Effector CD4-positive, alpha-beta T cell (primary cell): ENCODE measurements around the gene ROBO4.

Experiments used
- DNase-seq: peaks from one replicate; pipeline ENCODE4 v3.0.0-alpha.2; 2020

The ROBO4 gene

DNA sequence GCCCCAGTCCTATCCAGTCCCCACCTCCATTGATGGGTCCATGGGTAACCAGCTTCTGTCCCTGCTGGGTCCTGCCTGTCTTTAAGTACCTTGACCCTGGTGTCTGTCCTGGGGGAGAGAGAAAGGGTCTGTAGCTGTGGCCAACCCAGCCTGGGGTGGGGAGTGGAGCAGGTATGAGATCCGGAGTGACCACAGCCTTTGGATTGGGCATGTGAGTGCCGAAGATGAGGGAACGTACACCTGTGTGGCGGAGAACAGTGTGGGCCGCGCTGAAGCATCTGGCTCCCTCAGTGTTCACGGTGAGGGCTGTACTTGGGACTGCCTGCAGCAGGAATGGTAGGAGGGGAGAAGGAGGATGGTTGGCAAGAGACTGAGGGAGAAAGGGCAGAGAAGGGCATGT lies 27.2 kb downstream of the ROBO4 start:
- no peak for DNase-seq

DNA sequence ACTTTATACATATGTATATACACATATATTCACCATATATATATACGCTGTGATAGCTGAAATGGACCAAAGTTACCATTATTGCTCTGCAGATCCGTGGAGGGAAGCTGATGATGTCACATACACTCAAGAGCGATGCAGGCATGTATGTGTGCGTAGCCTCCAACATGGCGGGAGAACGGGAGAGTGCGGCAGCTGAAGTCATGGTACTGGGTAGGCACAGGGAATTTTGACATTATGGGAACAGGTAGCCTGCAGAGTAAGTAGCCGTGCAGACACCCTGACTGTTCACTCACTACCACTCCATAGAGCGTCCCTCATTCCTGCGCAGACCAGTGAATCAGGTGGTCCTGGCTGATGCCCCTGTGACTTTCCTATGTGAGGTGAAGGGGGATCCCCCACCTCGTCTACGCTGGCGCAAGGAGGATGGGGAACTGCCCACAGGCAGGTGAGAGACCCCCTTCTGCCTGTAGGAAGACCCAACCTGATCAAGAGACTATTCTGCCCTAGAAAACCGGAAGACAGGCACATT lies 27.7 kb downstream of the ROBO4 start:
- no peak for DNase-seq

DNA sequence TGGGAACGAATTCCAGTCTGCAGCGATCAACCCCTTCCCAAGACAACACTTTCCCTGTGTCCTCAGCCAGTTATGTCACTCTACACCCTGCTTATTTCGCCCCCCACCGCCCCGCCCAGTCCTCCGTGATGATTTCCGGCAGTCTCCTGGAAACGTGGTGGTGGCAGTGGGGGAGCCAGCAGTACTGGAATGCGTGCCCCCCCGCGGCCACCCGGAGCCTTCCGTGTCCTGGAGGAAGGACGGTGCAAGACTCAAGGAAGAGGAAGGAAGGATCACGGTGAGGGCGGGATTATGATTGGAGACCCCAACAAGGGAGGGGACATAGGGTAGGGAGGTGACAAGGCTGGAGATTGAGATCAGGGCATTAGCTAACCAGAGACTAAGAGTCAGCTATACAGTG lies 28.3 kb downstream of the ROBO4 start:
- DNase-seq = no peak

DNA sequence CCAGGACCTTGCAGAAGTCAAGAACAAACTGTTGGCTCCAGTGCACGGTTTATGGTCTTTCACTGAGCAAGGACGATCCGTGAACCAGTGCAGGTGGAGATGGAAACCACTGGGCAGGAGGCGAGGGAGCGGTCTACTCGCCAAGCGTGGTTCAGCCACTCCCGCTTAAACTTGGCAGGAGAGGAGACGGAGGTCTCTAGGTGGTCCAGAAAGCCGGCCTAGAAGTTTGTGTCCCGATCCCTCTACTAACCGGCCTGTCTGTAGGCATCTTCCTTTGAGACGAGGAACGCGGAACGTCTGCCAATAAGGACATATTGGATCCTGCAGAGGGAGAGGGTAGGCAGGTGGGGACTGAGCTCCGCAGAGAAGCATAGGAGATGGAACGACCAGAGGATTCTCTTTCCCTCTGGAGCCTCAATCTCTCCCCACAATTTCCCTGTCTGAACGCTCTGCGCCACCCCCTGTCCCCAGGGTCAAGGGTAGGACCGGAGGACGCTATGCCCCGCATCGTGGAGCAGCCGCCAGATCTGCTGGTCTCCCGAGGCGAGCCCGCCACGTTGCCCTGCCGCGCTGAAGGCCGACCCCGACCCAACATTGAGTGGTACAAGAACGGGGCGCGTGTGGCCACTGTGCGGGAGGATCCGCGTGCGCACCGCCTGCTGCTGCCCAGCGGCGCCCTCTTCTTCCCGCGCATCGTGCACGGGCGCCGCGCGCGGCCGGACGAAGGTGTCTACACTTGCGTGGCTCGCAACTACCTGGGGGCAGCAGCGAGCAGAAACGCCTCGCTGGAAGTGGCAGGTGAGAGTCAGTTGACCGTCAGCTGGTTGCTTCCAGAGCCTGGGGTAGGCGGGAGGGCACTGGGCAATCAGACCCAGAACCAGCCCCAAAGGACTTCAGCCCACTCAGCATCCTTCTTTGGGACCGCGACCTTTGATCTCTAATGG lies 29.1 kb downstream of the ROBO4 start:
- DNase-seq = no peak

DNA sequence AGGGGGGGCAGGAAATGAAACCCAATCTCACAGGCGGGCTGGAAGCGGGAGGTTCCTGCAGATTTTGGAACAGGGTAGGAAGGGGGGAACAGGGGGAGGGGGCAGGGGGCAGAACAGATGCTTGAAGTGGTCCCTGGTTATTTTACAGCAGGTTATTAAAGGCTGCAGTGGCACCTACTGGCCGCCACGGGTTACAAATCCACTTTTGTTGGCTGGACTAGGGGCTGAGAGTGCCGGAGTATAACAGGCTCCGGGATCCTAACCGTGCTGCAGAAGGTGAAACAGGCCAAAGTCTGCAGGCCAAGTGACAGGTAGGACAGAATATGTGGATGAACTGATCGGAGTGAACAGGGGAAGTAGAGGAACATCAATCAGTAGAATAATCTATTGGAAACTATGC lies 30.0 kb downstream of the ROBO4 start:
- no peak for DNase-seq

DNA sequence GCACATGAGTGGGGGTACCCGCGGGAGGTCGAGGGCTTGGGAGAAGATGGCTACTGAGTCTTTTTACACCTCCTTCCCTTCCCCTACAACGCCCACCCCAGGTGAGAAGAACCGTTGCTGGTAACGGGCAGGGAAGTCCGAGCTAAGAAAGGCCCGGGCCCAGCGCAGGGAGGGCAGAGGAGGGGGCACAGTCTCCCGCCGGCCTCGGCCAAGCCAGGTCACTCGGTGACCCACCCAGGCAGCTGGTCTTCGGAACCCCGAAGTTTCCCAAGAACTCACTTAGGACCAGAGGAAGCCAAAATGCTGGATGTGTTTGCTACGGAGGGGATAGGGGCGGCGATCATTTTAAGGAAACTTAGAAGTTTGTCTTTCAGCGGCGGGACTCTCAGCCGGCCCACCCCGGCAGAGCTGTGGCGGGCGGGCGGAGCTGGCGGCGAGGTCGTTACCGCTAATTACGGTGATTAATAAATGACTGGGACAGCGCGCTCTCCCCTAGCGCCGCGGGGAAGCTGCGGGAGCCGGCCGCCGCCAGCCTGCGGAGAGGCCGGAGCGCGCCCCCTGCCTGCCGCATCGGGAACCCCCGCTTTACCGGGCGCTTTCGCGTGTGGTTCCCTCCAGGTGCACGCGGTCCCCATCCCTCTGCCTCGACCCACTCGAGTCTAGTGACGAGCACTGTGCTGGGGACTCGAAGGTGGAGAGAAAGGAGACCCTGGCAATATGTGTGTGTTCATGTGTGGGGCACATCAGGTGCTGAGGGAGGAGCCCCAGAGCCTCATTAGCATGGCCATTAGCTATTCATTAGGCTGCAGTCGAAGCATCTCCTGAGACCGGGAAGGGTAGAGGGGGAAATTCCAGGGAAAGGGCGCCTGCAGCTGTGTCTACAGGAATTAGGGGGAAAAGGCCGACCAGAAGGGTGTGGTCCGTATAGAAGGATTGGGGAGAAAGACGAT lies 31.5 kb downstream of the ROBO4 start:
- DNase-seq = peak; percentile 29

DNA sequence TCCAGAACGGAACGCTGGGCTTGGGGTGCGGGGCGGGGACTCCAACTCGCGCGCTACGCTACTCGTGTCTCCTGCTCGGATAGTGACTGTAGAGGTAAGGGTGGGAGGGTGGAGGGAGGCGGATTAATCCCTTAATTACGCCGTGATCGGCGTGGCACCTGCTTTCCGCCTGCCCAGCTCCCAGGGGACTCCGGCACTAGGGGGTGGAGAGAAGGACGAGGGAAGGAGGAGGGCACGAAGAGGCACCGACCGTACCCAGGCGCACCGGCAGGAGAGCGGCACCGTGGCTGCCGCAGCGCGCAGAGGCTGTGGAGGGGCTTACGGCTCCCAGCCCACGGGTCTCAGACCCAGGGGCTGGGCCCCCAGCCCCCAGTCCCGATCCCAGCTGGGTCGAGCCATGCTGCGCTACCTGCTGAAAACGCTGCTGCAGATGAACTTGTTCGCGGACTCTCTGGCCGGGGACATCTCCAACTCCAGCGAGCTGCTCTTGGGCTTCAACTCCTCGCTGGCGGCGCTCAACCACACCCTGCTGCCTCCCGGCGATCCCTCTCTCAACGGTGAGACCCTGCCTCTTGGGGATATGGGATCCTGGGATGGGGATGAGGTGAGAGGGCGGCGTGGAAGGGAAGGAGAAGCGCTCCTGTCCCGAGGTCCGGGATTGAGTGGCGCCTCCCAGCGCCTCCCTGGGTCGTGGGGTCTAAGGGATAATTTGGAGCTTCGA lies 32.3 kb downstream of the ROBO4 start, which contains the start of gene ROBO3:
Gene ROBO3, plus strand, starts transcription at position 252 of the 721 bp plus-strand sequence. Its CDS starts 146 bp downstream, at position 398.
- DNase-seq = no peak

DNA sequence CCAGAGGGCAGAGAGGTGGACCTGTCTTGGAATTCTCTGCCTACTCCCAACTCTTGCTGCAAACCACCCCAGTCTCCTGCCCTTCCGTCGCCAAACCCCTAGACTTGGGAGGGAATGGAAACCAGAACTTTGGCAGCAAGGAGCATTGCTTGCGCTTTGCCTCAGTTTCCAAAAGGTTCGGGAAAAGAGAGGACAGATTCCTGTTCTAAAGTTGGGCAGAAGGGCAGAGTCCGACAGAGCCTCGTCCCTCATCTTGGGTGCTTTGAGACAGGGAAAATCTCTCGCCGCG lies 32.8 kb downstream of the ROBO4 start:
- no peak for DNase-seq

DNA sequence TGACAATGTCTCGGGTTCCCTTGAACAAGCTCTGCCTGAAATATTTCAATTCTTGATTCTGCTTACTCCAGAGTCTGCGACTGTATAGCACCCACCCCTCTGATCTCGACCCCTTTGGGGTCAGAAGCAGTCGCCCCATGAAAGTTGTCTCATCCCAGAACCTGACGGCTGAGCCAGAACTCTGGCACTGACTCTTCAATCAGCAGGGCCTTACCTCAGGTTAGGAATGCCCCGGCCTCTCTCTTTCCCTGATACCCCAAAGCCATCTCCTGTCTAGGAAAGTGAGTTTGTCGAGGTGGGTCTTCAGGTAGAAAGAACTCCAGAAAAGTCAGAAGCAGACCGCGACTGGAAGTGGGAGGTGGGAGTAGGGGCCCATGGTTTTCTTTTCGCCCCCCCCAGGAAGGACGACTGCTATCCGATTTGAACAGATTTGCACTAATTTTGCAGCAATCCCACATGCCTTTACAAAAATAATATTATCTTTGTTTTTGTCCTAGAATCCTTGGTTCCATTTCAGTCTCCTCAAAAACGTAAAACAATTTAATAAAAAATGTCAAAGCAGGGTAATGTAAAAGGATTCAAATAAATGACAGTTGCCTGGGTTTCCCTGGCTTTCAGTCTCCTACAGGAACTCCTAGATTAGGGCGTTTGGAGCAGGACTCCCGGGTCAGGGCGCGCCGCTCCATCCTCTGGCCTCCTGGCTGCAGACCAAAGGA lies 33.3 kb downstream of the ROBO4 start:
- DNase-seq = no peak

DNA sequence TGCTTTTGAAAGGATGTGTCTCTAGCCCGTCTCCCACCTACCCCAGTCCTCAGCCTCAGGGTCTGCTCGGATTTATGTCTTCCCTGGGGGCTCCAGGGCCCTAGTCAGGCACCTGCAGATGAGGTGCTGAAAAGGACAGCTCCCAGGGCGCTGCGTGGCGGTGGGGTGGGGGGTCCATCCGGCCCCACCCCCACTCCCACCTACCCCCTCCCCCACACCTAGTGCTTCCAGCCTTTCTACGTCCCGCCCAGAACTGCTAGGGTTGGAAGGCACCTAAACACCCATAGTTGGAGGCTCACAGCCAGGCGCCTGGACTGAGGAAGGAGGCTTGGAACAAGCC lies 33.9 kb downstream of the ROBO4 start:
- no peak for DNase-seq

DNA sequence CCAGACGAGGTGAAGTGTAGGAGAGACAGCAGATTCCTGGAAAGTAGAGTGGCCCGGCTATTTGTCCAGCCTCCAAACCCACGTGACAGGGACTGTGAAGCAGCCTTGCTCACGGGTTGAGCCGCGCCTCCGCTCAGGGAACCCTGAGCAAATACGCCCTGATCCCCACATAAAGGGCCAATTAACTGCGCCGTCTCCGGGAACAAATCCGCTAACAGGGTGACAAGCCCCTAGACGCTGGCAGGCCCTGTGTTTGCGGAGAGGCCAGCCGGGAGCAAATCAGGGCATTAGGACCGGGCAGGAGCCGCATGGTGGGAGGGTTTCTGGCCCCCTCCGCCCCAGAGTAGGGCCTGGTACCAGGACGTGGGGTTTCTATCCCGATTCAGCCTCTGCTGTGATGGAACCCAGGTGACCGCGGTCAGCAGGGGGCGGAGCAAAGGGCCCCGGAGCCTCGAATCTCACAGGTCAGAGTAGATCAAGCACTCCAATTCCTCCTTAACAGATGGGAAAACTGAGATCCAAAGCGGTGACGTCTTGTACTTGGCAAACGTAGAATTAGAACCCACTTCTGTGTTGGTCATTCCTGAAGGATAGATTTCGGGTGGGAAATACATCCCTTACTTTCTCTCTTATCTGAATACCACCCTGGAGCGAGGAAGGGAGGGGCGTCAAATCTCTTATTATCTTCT lies 34.4 kb downstream of the ROBO4 start:
- DNase-seq = no peak

DNA sequence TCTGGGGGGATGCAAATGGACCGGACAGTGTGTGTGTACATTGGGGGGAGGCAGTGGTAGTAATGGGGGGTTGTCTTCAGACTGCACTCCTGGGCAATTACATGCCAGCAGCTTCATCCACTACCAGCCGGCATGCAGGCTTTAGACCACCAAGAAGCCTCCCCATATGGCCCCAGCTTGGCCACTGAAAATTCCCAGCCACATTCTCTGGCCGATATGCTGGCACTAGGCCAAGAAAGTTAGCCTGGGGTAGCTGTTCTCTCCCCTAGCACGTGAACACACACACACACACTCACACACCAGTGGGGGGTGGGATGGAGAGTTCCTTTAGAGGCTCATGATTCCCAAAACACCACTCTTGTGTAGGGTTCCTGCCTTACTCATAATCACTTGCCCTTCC lies 36.0 kb downstream of the ROBO4 start:
- DNase-seq = no peak

DNA sequence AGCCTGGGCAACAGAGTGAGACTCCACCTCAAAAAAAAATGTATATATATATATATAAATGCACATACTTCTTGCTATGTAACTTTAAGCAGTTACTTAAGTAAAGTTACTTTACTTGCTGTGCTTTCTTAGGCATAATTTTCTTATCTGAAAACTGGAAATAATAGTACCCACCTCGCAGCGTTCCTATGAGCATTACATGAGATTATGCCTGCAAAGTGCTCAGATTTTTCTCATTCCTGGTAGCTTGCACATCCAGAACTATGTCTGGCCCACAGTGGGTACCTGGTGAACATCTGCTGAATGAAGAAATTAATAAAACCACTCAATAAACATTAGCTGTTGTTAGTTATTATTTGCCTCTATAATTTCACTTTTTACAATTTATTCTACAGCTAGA lies 38.5 kb downstream of the ROBO4 start:
- no peak for DNase-seq

DNA sequence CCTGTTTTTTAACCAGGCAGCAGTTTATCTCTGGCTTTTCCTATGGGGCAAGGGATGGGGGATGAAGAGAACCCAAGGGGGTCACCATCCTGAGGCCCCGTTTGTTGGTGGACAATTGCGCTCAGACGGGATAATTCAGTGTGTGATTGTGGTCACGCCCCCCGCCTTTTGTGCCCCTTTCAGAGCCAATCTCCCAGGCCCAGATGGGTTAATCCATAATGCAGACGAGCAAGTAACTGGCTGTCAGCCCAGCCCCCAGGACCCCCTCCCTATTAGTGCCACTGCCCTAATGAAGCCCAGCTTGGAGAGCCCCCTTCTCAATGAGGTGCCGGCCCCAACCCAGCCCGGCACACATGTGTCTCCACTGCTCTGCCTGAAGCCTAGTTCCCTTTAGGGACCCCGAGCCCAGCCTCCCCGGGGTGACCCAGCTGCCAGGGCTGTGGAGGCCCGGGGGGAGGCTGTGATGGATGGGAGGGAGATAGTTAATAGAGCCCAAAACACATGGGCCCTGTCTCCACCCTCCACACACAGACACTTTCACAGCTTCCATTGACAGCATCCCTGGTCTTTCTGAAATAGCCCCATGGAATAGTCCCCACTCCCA lies 51.5 kb downstream of the ROBO4 start:
- DNase-seq = no peak

DNA sequence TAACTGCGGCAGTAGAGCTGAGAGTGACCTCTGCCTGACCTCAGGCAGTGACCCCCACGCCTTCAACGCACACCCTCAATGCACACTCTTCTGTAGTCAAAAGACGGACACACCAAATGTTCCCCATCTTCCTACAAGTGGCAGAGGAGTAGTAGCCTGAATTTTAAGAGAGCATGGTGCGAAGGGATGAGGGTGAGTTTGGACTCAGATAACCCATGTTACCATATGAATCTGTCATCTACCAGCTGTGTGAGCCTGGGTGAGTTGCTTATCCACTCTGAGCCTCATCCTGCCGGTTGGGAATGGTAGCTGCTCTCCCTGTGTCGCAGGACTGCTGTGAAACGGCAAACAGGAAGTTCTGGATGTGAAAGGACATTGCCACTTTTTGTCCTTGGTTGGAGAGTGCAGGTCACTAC lies 53.0 kb downstream of the ROBO4 start:
- no peak for DNase-seq

DNA sequence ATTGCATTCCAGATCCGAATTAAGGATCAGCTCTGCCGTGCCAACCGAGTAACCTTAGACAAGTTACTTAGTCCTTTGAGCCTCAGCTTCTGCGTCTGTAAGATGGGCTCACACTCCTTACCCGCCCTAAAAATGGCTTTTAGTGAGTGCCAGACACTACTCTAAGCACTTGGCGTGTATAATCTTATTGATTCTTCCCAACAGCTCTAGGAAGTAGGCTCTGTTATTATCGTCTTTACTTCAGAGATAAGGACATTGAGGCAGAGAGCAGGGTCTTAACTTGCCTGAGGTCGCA lies 54.1 kb downstream of the ROBO4 start:
- no peak for DNase-seq

DNA sequence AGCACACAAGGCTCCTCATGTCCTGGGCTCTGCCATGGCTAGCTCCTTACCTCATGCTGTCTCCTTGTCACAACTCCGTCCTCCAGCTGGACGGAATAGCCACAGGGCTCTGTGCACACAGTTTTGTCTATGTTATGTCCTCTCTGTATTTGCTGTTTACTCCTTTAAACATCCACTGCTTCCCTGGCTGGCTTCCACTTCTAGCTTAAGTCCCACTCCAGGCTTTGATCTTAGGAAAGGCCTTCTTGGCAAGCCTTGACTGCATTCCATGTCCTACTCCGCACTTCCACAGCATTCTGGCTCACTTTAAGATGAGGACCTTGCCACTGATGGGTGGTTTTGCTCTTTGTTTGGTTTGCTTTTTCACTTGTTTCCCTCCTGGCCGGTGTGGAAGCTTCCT lies 55.4 kb downstream of the ROBO4 start:
- DNase-seq = no peak

DNA sequence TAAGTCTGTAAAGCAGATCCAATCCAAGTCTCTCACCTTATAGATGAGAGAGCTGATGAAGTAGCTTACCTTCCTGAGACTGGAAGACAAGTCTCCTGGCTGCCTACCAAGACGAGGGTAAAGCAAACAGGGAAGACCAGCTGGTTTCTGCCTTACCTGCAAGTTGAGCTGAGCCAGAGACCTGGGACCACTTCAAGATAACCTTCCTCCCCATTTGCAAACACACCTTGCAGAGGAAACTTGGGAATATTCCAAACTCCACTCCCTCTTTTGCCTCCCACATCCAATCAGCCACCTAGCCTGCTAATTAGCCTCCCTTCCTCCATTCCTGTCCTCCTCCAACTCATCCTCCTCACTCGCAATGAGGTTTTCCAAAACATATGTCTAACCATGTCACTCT lies 55.8 kb downstream of the ROBO4 start:
- no peak for DNase-seq

DNA sequence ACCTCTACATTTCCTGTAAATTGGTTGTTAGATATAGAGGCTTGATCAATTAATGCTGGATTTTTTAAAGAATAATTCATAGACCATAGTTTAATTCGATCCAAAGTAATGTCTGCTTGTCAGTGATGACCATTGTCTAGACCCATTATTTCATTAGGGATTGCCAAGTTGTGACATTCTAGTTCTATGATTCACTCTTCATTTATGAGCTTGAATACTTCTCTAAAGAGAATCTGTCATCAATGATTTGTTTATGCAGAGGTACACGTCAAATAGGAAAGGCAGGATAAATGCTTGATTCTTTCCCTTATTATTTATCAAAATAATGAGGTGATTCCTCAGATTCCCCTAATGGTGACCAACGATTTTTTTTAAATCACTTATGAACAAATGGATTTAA lies 56.5 kb downstream of the ROBO4 start:
- DNase-seq = no peak

DNA sequence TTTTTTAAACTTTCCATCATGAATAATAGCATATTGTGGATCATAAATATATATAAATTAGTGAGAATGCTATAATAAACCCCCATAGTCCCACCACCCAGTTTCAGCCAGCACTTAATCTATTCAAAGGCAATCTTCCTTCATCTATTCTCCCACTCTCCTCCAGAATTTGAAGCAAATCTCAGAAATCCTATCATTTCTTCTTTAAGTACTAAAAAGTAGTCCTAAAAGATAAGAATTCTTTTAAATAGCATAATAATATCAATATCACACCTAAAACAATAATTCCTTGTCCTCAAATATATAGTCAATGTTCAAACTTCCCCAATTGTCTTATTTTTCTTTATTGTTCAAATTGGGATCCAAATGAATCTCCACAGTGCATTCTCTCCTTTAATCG lies 57.0 kb downstream of the ROBO4 start:
- no peak for DNase-seq

DNA sequence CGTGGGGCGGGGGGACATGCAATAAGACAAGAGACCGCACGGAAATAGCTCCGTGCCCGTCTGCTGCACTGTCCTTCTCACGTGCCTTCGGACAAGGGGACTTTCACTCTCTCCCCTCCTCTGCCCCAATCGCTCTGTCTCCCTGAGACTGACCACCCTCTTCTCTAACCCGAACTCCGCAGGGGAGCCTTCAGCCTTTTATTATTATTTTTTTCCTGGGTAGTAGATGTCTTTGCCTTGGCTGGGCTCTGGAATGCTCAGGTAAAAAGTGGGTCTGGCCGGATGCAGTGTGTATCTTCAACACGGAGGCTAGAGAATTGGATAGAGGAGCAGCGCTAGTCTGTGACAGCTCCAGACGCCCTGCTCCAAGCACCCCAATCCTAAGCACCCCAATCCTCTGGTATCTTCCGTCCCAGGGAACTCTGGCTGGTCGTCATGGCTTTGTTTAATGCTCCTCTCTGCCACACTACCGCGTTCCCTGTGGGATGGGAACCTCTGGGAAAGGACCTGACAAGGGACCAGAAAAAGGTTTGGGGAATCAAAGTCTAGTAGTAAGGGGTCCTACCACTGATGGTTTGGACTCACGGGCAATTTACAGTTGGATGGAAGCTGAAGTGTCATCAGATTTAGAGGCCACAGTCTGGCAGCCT lies 57.6 kb downstream of the ROBO4 start:
- no peak for DNase-seq
